H1 (cell line): ENCODE results near the gene CLDN7. TPM values are rescaled to one million over a fixed set of nuclear protein-coding genes. Genes with fewer than 3 reads are reported as not detected.

Experiments used
- BCL11A ChIP-seq, 2 experiments: IDR thresholded peaks; one replicate each; pipeline ENCODE4 v1.6.1; 2011; ENCODE audit warnings: low read depth in 2 of 2, low read length in 2 of 2, mild to moderate bottlenecking in 2 of 2
- BRCA1 ChIP-seq: IDR thresholded peaks from 2 replicates; pipeline ENCODE4 v1.6.1; 2012; ENCODE audit warnings: low read depth, low read length, improper control_type of control experiment
- CBX8 ChIP-seq: fragments of 300-800, 300-1000 bp; sonication (generic); IDR thresholded peaks from 2 replicates; pipeline ENCODE4 v1.7.1; 2016; ENCODE audit warnings: low read depth, low read length, borderline replicate concordance
- EP300 ChIP-seq, 2 experiments: IDR thresholded peaks; 1 replicate in 1 of 2; 2 replicates in 1 of 2; pipeline ENCODE4 v1.6.1; 2011 to 2012; ENCODE audit warnings: low read depth in 2 of 2, low read length in 2 of 2, mild to moderate bottlenecking in 2 of 2, borderline replicate concordance in 1 of 2, inconsistent platforms in 1 of 2, moderate library complexity in 1 of 2
- EZH2 ChIP-seq: fragments of 200-600 bp; sonication (generic); IDR thresholded peaks from 2 replicates; pipeline ENCODE4 v1.7.1; 2012; ENCODE audit warnings: low read depth, mild to moderate bottlenecking, moderate library complexity, low read length, inconsistent platforms; ENCODE audit not compliant: severe bottlenecking
- FOSL1 ChIP-seq: IDR thresholded peaks from 2 replicates; pipeline ENCODE4 v1.6.1; 2011; ENCODE audit warnings: mild to moderate bottlenecking, low read depth, low read length, moderate library complexity; ENCODE audit not compliant: insufficient read depth
- MAFK ChIP-seq: IDR thresholded peaks from 2 replicates; pipeline ENCODE4 v1.6.1; 2012; ENCODE audit warnings: low read depth, mild to moderate bottlenecking, improper control_type of control experiment, low read length
- NANOG ChIP-seq: IDR thresholded peaks from 2 replicates; pipeline ENCODE4 v1.6.1; 2011; ENCODE audit warnings: low read length, low read depth, mild to moderate bottlenecking, inconsistent platforms; ENCODE audit not compliant: insufficient read depth, poor library complexity, severe bottlenecking
- PHF8 ChIP-seq: fragments of 200-600 bp; sonication (generic); conservative IDR thresholded peaks from 2 replicates; pipeline ENCODE4 v1.7.1; 2012; ENCODE audit warnings: low read depth, mild to moderate bottlenecking, inconsistent platforms, low read length, moderate library complexity
- POLR2AphosphoS5 ChIP-seq: IDR thresholded peaks from 2 replicates; pipeline ENCODE4 v1.6.1; 2011; ENCODE audit warnings: low read depth, low read length
- SIN3A ChIP-seq, 2 experiments: IDR thresholded peaks in 1 of 2; conservative IDR thresholded peaks in 1 of 2; 2 replicates each; pipeline ENCODE4 v1.6.1; 2011 to 2012; ENCODE audit warnings: low read length in 2 of 2, improper control_type of control experiment in 1 of 2, low read depth in 1 of 2, mild to moderate bottlenecking in 1 of 2
- SP2 ChIP-seq: IDR thresholded peaks from 2 replicates; pipeline ENCODE4 v1.6.1; 2012; ENCODE audit warnings: mild to moderate bottlenecking, low read length, inconsistent platforms
- SP4 ChIP-seq: IDR thresholded peaks from 2 replicates; pipeline ENCODE4 v1.6.1; 2012; ENCODE audit warnings: low read length, inconsistent platforms
- TAF1 ChIP-seq: IDR thresholded peaks from 2 replicates; pipeline ENCODE4 v1.6.1; 2011; ENCODE audit warnings: mild to moderate bottlenecking, low read depth, low read length
- ZNF274 ChIP-seq: IDR thresholded peaks from 2 replicates; pipeline ENCODE4 v1.7.0; 2012; ENCODE audit warnings: low read length, borderline replicate concordance; ENCODE audit errors: extremely low read depth
- polyA plus RNA-seq, 7 experiments: library from polyadenylated mRNA; depleted of rRNA in 3 of 7; stranded (reverse) in 5 of 7; unstranded in 2 of 7; fragments of >200 nt in 5 of 7; fragments of 200-250 nt in 2 of 7; gene quantifications; 1 replicate in 5 of 7; 2 replicates in 1 of 7; 4 replicates in 1 of 7; pipeline versions ENCODE4 v1.2.1 to v1.2.3, GENCODE V29; 2011 to 2013; ENCODE audit warnings: missing spikeins in 2 of 7, mixed read lengths in 2 of 7
- total RNA-seq: library from RNA; stranded (reverse); fragmentation: NEBNext Ultra II Directional; extraction: Animal tissue kit (Norgen Biotek cat#: 25700); gene quantifications from 2 replicates; pipeline ENCODE4 v1.2.1, GENCODE V29; 2021
- TF ChIP-seq, protein P1 (sequence below), 3 experiments: IDR thresholded peaks; 1 replicate in 2 of 3; 2 replicates in 1 of 3; pipeline versions ENCODE4 v1.5.1 to v1.6.1; 2011; ENCODE audit warnings: low read length in 3 of 3, mild to moderate bottlenecking in 3 of 3, inconsistent platforms in 2 of 3, low read depth in 1 of 3, moderate library complexity in 1 of 3; ENCODE audit not compliant: insufficient read depth in 1 of 3; ENCODE audit errors: control extremely low read depth in 1 of 3
- TF ChIP-seq, protein P2 (sequence below): IDR thresholded peaks from 2 replicates; pipeline ENCODE4 v1.6.1; 2012; ENCODE audit warnings: low read length, inconsistent platforms
- TF ChIP-seq, protein P3 (sequence below): IDR thresholded peaks from 2 replicates; pipeline ENCODE4 v1.6.1; 2012; ENCODE audit warnings: inconsistent platforms
- TF ChIP-seq, protein P4 (sequence below): IDR thresholded peaks from 2 replicates; pipeline ENCODE4 v1.6.1; 2011; ENCODE audit warnings: low read depth, mild to moderate bottlenecking, low read length; ENCODE audit not compliant: insufficient read depth

CLDN7 gene
- total and polyA plus RNA-seq, 2 of the 8 experiments (the other 6 are each of a cell fraction or from before 2014, with no cell fraction given), result 118 to 119 TPM

DNA sequence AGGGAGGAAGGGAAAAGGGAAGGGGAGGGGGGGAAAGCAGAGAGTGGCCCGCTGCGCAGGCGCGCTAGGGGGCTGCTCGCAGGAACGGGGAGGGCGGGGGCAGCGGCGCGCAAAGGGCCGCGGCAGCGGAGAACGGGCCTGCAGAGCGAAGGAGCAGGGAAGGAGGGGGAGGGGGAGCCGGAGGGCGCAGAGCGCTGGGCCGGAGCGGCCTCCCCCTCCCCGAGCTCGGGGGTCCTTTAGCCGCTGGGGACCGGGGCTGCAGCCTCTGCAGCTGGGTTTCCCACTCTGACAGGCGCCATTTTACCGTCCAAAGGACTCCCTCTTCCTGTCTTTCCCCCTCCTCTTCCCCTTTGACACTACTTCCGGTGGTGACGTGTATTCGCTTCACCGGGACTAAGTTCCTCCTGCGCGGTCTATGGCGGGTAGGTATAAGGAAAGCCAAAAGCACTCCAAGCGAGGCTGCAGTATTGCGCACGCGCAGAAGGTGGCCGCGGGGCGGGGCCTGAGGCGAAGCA, 10.6 kb downstream of the CLDN7 start, which contains the start of gene CTDNEP1 (continued):
- TF ChIP-seq, protein P1, sequence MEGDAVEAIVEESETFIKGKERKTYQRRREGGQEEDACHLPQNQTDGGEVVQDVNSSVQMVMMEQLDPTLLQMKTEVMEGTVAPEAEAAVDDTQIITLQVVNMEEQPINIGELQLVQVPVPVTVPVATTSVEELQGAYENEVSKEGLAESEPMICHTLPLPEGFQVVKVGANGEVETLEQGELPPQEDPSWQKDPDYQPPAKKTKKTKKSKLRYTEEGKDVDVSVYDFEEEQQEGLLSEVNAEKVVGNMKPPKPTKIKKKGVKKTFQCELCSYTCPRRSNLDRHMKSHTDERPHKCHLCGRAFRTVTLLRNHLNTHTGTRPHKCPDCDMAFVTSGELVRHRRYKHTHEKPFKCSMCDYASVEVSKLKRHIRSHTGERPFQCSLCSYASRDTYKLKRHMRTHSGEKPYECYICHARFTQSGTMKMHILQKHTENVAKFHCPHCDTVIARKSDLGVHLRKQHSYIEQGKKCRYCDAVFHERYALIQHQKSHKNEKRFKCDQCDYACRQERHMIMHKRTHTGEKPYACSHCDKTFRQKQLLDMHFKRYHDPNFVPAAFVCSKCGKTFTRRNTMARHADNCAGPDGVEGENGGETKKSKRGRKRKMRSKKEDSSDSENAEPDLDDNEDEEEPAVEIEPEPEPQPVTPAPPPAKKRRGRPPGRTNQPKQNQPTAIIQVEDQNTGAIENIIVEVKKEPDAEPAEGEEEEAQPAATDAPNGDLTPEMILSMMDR (IDR thresholded peaks at IDR 0.05; ENCODE audit: control extremely low read depth in 1 of 3, insufficient read depth in 1 of 3, low read depth in 1 of 3, low read length in 3 of 3), result no peak
- TF ChIP-seq, protein P2, sequence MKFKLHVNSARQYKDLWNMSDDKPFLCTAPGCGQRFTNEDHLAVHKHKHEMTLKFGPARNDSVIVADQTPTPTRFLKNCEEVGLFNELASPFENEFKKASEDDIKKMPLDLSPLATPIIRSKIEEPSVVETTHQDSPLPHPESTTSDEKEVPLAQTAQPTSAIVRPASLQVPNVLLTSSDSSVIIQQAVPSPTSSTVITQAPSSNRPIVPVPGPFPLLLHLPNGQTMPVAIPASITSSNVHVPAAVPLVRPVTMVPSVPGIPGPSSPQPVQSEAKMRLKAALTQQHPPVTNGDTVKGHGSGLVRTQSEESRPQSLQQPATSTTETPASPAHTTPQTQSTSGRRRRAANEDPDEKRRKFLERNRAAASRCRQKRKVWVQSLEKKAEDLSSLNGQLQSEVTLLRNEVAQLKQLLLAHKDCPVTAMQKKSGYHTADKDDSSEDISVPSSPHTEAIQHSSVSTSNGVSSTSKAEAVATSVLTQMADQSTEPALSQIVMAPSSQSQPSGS, result no peak
- TF ChIP-seq, protein P3, sequence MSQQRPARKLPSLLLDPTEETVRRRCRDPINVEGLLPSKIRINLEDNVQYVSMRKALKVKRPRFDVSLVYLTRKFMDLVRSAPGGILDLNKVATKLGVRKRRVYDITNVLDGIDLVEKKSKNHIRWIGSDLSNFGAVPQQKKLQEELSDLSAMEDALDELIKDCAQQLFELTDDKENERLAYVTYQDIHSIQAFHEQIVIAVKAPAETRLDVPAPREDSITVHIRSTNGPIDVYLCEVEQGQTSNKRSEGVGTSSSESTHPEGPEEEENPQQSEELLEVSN, result no peak
- TF ChIP-seq SP2 (no peak), SIN3A (conservative IDR thresholded peaks at IDR 0.05 in 1 of 2, IDR thresholded peaks at IDR 0.05 in 1 of 2; ENCODE audit: low read depth in 1 of 2, low read length in 2 of 2) (0 out of 4 replicates have a peak, but pooled peaks of 1 of the 2 experiments have one; percentile 44), TAF1 (peak; percentile 85), BRCA1 (no peak), MAFK (no peak), POLR2AphosphoS5 (no peak; the same call in 1 of the 2 replicates), CBX8 (no peak), EZH2 (no peak), EP300 (IDR thresholded peaks at IDR 0.05; ENCODE audit: borderline replicate concordance in 1 of 2, low read depth in 2 of 2, low read length in 2 of 2) (no peak), PHF8 (peak; percentile 82), BCL11A (IDR thresholded peaks at IDR 0.05; ENCODE audit: low read depth in 2 of 2, low read length in 2 of 2) (no peak), NANOG (no peak), FOSL1 (no peak), SP4 (no peak), ZNF274 (no peak)
- TF ChIP-seq, protein P4, sequence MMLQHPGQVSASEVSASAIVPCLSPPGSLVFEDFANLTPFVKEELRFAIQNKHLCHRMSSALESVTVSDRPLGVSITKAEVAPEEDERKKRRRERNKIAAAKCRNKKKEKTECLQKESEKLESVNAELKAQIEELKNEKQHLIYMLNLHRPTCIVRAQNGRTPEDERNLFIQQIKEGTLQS, result no peak
